CD4-positive, alpha-beta T cell treated with Interleukin-4 for 4 hours (primary cell): ENCODE results near the gene LIPE.
"Not testable (repeated sequence)": the region's sequence is repeated elsewhere in the genome, so short reads cannot be mapped to it uniquely, and the experiment has no call there.

Source experiments
- DNase-seq: peaks from one replicate; pipeline ENCODE4 v3.0.0-alpha.2; 2020

LIPE gene, protein sequence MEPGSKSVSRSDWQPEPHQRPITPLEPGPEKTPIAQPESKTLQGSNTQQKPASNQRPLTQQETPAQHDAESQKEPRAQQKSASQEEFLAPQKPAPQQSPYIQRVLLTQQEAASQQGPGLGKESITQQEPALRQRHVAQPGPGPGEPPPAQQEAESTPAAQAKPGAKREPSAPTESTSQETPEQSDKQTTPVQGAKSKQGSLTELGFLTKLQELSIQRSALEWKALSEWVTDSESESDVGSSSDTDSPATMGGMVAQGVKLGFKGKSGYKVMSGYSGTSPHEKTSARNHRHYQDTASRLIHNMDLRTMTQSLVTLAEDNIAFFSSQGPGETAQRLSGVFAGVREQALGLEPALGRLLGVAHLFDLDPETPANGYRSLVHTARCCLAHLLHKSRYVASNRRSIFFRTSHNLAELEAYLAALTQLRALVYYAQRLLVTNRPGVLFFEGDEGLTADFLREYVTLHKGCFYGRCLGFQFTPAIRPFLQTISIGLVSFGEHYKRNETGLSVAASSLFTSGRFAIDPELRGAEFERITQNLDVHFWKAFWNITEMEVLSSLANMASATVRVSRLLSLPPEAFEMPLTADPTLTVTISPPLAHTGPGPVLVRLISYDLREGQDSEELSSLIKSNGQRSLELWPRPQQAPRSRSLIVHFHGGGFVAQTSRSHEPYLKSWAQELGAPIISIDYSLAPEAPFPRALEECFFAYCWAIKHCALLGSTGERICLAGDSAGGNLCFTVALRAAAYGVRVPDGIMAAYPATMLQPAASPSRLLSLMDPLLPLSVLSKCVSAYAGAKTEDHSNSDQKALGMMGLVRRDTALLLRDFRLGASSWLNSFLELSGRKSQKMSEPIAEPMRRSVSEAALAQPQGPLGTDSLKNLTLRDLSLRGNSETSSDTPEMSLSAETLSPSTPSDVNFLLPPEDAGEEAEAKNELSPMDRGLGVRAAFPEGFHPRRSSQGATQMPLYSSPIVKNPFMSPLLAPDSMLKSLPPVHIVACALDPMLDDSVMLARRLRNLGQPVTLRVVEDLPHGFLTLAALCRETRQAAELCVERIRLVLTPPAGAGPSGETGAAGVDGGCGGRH

DNA sequence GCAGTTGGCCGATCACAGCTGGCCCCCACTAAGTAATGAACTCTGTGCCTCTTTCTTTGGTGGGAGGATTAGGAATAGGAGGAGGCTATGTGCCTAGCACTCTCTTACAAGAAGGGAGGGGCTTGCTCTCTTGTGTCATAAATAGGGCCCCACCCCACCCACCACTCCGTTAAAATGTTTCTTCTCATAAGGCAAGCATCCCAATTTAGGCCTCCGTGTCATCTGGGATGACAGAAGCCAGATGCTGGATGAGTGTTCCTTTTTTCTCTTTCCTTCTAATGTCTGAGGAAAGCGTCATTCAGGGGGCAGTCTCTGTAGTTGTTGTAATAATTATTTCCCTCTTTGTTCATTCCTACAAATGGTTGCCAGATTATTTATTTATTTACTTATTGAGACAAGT is at the start of gene LIPE:
Gene LIPE, minus strand, starts transcription at position 76 of the 400 bp plus-strand sequence. CDS start 239 bp downstream, outside the sequence.
- no peak for DNase-seq

DNA sequence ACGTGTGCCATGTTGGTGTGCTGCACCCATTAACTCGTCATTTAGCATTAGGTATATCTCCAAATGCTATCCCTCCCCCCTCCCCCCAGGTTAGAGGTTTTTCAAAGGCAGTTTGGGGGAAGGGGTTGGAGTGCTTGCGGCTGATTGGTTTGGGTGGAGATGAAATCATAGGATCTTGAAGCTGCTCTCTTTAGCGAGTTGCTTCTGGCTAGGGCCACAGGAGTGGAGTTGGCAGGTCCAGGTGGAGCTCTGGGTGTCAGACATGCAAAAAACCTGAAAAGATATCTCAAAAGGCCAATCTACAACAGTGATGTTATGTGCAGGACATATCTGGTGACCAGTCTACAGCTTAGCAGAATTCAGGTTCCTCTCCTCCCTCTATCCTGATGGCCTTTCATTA is 48.2 kb upstream of the LIPE start:
- no peak for DNase-seq

DNA sequence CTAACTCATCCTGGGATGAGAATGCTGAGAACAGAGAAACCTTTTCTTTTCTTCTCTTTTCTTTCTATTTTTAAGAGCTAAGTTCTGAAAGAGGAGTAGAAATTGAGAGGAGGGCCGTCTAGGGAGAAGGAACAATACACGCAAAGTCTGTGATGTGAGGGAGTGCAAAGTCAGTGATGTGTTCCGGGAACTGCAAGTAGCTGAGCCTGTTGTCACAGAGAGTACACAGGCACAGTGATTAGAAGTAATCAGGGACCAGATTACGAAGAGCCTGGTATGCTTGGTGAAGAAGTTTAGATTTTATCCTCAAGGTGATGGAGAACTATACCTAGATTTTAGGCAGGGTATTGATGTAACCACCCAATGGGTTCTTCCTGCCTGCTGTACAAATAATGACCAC is 47.6 kb upstream of the LIPE start:
- no peak for DNase-seq

DNA sequence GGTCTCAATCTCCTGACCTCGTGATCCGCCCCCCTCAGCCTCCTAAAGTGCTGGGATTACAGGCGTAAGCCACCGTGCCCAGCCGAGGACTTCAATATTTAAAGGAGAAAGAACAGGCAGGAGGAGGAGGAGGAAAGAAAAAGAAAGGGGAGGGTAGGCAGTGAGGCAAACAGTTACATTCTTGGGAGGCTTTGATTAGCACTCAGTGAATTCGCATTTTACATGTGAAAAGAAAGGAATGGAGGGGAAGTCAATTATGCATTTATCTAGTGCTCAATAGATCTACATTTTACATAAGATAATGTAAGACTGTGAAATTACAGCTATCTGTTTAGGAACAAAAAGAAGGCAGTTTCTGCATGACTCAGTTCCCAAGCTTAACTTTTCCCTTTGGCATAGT is 46.5 kb upstream of the LIPE start:
- DNase-seq: no peak

DNA sequence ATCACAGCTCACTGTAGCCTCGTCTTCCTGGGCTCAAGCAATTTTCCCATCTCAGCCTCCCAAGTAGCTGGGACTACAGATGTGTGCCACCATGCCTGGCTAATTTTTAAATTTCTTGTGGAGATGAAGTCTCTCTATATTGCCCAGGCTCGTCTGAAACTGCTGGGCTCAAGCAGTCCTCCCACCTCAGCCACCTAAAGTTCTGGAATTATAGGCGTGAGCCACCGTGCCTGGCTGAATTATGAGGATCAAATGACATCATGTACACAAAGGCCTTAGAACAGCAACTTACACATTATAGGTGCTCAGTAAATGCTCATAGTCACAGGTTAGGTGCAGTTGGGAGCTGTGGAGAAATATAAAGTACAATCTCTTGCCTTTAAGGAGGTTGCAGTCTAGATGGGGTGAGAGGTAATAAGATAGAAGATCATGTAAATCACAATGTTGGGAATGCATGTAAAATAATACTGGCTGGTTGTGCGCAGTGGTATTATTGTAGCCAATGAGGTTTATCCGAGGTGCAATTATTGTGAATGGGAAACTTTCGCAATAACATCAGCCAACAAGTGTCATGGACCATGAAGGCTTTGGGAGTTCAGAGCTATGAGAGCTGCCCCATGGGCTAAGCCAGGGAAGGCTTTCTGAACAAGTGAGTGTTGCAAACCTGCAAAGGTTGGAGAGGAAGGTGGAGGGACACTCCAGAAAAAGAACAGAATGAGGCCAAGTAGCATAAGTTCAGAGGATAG is 45.4 kb upstream of the LIPE start:
- DNase-seq: no peak

DNA sequence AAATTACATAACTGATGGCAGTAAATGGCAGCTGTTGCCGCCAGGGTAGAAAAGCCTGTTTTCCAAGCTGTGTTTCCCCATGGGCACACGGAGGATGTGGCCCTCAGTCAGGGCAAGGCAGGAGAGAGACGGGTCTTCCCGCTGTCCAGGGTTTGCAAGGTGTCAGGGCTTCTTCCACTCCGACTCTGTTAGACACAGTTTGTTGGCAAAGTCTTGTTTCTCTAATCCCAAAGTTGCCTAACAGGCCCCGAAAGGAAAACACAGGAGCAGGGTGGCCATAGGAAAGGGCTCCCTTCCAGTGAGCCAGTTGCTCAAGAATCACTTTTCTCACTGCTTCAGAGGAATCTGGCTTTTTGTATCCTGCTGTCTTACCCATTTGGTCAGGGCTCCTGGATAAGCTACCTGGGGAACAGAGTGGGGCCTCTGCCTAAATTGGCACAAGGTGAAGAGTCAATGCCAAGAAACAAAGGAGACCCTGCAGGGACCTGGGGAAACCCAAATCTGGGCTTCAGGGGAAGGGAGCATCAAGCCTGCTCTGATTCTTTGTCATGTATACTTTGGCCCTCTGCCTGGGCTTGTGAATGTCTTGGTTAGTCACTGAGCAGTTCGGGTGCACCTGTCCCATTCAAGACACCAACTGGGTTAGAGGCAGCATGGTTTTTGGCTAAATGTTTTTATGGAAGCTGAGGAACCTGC is 44.5 kb upstream of the LIPE start:
- DNase-seq: no peak

DNA sequence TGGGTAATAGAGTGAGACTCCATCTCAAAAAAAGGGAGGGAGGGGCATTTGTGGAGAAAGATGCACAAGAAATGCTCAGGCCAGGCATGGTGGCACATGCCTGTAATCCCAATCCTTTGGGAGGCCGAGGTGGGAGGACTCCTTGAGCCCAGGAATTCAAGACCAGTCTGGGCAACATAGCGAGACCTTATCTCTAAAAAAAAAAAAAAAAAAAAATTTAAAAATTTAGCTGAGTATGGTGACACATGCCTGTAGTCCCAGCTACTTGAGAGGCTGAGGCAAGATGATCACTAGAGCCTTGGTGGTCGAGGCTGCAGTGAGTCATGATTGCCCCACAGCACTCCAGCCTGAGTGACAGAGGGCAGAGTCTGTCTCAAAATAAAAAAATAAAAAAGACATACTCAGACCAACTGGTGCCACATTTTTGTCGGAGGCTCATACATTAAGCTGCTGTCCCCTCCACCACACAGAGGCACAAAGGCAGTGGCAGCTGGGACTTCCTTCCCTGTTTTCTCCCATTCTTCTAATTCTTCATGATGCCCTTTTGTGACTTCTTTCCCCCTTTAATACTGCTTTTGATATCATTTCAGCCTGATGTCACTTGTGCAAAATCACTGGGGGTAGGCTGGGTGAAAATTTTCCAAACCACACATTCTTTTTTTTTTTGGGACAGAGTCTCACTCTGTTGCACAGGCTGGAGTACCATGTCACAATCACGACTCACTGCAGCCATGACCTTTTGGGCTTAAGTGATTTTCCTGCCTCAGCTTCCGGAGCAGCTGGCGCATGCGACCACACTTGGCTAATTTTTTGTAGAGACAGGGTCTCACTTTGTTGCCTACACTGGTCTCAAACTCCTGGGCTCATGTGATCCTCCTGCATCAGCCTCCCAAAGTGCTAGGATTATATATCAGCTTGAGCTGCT is 42.4 kb upstream of the LIPE start:
- DNase-seq: no peak

DNA sequence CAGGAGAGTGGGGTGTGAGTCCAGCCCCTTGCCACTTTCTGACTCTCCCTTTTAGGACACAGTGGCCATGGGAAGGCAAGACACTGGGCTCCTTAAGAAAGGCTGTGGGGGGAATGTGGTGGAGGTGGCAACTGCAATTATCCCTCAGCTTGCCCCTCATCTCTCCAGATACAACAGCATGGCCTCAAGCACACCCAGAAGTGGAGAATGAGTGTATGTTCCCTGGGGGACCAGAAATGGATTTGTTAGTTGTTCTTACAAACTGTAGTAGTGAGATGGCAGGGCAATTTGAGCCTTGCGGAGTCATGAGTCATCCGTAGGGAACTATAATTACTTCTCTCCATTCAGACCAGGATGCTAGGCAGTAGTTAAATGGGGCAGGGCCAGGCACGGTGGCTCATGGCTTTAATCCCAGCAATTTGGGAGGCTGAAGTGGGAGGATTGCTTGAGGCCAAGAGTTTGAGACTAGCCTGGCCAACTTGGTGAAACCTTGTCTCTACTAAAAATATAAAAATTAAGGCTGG is 41.1 kb upstream of the LIPE start:
- no peak for DNase-seq

DNA sequence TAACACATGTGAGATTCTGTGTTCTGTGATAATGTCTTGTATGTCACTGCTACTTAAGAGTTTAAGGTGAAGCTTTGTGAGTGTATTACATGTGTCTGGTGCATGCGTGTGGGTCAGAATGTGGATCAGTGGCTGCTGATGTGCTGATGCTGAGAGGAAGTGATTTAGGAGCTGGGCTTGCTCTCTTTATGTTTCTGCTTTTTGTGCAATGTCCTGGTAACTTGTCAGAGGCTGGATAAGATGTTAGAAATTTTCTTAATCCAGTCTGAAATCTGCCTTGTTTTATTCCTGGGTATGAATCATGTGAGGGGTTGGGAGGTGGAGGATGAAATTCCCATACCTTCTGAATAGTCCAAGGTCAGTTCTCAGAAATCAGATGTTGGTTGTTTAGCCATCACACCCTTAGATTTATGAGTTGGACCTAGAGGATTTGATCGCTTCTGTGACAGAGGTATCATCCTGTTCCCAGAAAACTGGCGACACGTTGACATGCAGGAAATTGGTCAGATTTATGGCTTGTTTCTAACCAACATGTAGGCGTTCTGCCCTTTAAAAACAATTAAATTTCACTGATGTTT is 40.1 kb upstream of the LIPE start:
- no peak for DNase-seq

DNA sequence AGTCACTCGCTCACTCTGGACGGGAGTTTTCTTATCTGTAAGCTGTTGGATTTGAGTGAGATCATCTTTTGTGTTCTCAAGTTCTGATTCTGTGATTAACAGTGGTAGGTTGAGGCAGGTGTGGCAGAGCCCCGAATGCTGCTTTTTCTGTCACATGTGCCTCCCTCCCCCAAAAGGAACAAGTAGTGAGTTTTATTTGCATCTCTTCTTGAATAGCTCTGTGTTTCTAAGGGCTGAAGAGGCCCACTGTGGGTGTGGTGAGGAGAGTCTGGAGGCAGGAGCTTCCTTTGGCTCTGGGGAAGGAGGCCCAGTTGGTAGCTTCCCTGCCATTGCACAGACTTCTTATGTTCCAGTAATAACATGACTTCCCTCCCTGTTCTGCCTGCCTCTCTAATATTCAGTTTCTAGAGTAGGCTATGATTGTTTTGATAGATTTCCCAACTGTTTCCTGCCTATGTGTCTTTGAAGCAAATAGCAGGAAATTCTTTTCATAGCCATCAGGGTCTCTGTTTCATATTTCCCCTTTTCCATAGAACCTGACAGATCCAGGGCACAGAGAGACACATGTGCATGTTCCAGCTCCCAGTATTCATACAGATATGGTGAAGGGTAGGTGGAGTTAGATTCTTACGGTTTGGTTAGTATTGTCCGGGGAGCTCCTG is 39.5 kb upstream of the LIPE start:
- no peak for DNase-seq

DNA sequence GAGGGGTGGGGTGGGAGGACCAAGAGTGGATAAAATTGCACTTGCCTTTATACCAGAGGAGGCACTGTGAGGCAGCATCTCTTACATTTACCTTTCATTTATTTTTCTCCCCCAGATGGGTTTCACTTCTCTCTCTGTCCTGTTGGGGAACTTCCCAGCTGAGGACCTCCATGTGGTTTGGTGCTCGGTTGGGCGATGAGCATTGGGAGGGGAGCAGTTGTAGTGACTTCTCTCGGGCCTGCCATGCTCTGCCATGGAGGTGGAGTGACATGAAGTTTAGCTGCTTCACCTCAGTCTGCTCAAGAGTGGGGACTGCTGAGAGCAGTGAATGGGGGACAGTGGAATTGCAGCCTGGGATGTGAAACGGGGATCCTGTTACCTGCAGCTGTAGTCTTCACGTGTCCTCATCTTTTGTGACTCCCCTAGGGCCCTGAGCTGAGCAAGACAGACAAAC is 38.7 kb upstream of the LIPE start:
- no peak for DNase-seq

DNA sequence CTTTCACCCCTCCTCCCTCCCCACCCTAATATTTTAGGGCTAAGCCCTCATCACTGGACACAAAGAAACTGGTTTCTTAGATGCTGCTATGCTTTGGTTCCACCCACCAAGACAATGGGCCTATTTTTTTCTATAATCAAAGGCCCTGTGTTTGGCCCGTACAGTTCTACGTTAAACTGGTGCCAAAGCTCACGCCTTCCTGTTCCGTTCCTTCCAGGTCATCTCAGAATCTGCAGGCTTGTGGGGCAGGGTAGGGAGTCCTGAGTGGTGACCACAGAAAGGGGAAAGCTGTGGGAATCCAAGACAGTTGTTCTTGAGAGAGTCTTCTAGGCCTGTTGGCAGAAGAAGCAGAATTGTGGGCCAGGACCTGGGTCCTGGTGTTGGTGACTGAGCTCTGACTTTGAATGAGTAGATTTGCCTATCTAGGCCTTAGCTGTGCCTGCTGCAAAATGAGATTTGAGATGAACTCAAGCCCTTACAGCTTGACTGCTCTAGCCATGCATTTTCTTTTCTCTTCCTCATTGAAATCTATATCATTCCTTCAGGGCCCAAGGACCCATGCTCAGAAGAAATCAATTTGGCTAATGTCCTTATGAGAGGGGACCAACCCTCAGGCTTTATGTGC is 34.6 kb upstream of the LIPE start:
- DNase-seq: no peak

DNA sequence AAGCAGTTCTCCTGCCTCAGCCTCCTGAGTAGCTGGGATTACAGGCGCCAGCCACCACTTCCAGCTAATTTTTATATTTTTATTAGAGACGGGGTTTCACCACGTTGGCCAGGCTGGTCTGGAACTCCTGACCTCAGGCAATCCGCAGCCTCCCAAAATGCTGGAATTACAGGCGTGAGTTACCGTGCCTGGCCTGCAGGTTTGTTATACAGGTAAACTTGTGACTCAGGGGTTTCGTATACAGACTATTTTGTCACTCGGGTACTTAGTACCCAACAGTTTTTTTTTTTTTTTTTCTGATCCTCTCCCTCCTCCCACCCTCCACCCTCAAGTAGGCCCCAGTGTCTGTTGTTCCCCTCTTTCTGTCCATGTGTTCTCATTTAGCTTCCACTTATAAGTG is 34.0 kb upstream of the LIPE start:
- not testable (repeated sequence) for DNase-seq

DNA sequence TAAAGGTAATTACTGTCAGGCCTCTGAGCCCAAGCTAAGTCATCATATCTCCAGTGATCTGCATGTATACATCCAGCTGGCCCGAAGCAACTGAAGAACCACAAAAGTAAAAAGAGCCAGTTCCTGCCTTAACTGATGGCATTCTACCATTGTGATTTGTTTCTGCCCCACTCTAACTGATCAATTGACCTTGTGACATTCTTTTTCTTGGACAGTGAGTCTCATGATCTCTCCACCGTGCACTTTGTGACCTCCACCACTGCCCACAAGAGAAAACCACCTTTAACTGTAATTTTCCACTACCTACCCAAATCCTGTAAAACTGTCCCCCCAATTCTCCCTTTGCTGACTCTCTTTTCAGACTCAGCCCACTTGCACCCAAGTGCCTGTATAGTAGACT is 32.7 kb upstream of the LIPE start:
- no peak for DNase-seq

DNA sequence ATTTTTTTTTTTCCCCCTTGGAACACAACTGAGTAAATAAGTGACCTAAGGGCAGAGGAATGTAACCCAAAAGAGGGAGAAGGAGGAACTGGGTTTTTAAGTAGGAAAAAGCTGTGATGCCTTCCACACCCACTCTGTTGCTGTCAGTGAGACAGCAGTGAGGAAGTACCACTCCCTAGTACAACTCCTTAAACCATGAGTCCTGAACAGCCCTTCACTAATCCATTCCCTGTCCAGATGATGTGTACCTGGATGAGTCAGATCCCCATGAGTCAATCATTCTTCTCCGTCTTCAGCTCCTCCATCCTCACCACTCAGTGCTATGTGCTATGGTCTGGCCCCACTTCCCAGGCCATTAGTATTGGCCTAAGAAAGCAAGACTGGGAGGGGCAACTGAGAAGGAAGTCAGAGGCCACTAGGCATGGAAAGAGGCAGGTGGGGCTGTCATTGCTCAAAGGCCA is 28.5 kb upstream of the LIPE start:
- DNase-seq: no peak

DNA sequence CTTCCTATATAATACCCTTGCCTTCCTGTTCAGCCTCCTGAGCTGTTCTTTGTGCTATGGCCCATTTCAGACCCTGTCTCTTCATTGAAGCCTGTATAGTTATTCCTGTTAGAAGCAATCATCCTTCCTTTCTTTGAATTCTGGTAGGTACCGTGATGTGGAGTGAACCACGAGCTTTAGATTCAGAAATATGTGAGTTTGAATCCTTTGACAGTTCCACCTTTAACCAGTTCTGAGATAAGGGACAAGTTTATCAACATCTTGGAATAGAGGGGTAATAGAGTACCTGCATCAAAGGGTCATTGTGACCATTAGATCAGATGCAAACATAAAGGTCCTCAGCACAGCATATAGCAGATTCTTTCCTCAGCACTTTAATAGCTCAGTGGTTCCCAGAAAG is 27.9 kb upstream of the LIPE start:
- DNase-seq: no peak

DNA sequence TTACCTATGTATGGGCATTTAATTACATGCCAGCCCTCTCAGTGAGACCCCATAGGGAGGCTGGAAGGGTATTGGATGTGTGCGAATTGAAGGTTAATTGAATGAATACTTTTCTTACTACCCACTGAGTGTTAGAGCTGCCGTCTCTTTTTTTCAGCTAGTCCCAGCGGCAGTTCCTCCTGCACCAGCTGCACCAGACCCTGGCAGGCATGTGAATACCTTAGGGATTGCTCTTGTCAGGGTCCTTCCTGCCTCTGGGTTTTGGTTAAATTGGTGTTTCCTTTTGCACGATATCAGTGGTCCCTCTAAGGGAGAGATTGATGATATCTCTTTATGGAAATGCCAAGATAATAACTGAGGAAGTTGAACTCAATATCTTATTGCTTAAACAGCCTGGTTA is 25.4 kb upstream of the LIPE start:
- no peak for DNase-seq

DNA sequence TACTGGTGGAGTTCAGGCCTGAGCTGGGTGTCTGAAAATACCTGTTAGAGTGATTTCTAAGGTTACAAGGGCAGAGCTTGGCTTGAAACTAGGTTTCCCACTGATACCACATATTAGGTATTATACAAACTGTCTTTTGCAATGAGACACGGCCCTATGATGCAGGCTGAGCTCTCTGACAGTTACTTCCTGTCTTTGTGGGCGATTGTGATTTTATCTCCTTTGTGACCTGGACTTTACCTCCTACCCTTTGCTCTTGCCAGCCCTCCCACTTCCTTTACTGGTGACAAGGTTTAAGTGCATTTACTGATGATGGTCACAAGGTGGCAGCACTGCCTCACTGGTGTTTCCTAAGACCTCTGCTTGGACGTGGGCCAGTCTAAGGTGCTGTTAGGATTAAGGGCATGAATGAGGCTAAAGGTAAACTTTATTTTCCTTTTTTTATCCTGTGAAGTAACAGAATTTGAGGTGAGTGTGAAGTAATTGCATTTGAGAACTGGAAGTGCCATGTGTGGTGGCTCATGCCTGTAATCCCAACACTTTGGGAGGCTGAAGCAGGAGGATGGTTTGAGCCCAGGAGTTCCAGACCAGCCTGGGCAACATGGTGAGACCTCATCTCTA is 23.2 kb upstream of the LIPE start:
- peak; percentile 88 for DNase-seq

DNA sequence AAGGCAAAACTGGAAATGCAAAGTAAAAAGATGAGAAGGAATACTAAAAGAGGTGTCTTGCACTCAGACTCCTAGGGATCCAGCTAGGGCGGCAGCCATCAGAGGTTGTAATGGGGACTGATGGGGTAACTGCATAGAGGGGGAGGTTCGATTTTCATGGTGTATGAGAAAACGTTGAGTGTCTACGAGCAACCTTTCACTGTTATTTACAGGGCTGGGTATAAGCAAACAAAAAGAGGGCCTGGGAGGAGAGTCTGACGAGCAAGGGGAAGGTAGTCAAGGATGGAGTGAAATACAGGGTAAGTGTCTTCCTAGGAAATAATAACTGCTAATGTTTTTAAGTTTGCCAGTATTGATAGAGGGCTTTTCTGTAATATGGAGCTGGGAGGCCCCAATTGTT is 21.1 kb upstream of the LIPE start:
- not testable (repeated sequence) for DNase-seq
